Measurements from ENCODE around the gene SGIP1. TPM values are rescaled to one million over a fixed set of nuclear protein-coding genes. Genes with fewer than 3 reads are reported as not detected.

The SGIP1 gene
- total RNA-seq, 2 donors from 2014 or later, result 0.59 to 38.4 TPM

- TF ChIP-seq POLR2A (IDR thresholded peaks at IDR 0.05) (no peak), POLR2AphosphoS5 (IDR thresholded peaks at IDR 0.05) (no peak), CTCF (IDR thresholded peaks at IDR 0.05) (no peak)
- Histone ChIP-seq H3K27ac (no peak overlapping the region), H3K27me3 (replicated peaks; ENCODE audit: insufficient read depth) (no peaks in the 10 kb centered on the region), H3K4me3 (no peak overlapping the region), H3K36me3 (no peaks in the 10 kb centered on the region), H3K4me1 (replicated peaks) (no peaks in the 10 kb centered on the region), H3K9me3 (no peaks in the 10 kb centered on the region)
- DNase-seq (ENCODE audit: low spot score), result no peak
- WGBS, result 73% methylated on average over 2 of the region's 2 CpGs
- intact Hi-C loops (cut with DNase I), result no loop called here
Observed at GRCh38 chr1:66774438-66774837, 240.5 kb downstream of the SGIP1 start.

GRCh38 chr1:66775646-66776045, 241.7 kb downstream of the SGIP1 start:
- H3K27ac ChIP-seq, result no peak overlapping the region
- H3K9me3 ChIP-seq, result no peaks in the 10 kb centered on the region
- intact Hi-C loops (cut with DNase I), result no loop called here
- TF ChIP-seq POLR2AphosphoS5 (IDR thresholded peaks at IDR 0.05) (no peak), CTCF (IDR thresholded peaks at IDR 0.05) (no peak), POLR2A (IDR thresholded peaks at IDR 0.05) (no peak)
- H3K4me1 ChIP-seq (replicated peaks), result no peaks in the 10 kb centered on the region
- no peak for DNase-seq (ENCODE audit: low spot score)
- no peak overlapping the region for H3K4me3 ChIP-seq
- no peaks in the 10 kb centered on the region for H3K27me3 ChIP-seq (replicated peaks; ENCODE audit: insufficient read depth)
- 71% methylated on average over 3 of the region's 3 CpGs for WGBS
- H3K36me3 ChIP-seq, result no peaks in the 10 kb centered on the region

GRCh38 chr1:66777831-66778230, 243.9 kb downstream of the SGIP1 start:
- no peak for DNase-seq (ENCODE audit: low spot score)
- no peaks in the 10 kb centered on the region for H3K9me3 ChIP-seq
- no peak overlapping the region for H3K27ac ChIP-seq
- no peak for TF ChIP-seq CTCF (IDR thresholded peaks at IDR 0.05)
- TF ChIP-seq POLR2AphosphoS5 (IDR thresholded peaks at IDR 0.05), result no peak
- TF ChIP-seq POLR2A (IDR thresholded peaks at IDR 0.05), result no peak
- no peak overlapping the region for H3K4me3 ChIP-seq
- 16% methylated on average over 3 of the region's 3 CpGs for WGBS
- H3K36me3 ChIP-seq, result no peaks in the 10 kb centered on the region
- H3K27me3 ChIP-seq (replicated peaks; ENCODE audit: insufficient read depth), result no peaks in the 10 kb centered on the region
- no peaks in the 10 kb centered on the region for H3K4me1 ChIP-seq (replicated peaks)
- intact Hi-C loops (cut with DNase I), result no loop called here

GRCh38 chr1:66778266-66778665, 244.3 kb downstream of the SGIP1 start:
- H3K36me3 ChIP-seq, result no peaks in the 10 kb centered on the region
- intact Hi-C loops (cut with DNase I), result no loop called here
- TF ChIP-seq CTCF (IDR thresholded peaks at IDR 0.05) (no peak), POLR2A (IDR thresholded peaks at IDR 0.05) (no peak), POLR2AphosphoS5 (IDR thresholded peaks at IDR 0.05) (no peak)
- H3K9me3 ChIP-seq, result no peaks in the 10 kb centered on the region
- no peak for DNase-seq (ENCODE audit: low spot score)
- no peaks in the 10 kb centered on the region for H3K27me3 ChIP-seq (replicated peaks; ENCODE audit: insufficient read depth)
- no peak overlapping the region for H3K27ac ChIP-seq
- no peak overlapping the region for H3K4me3 ChIP-seq
- WGBS, result 38% methylated on average over 4 of the region's 4 CpGs
- H3K4me1 ChIP-seq (replicated peaks), result no peaks in the 10 kb centered on the region

- no peak for DNase-seq (ENCODE audit: low spot score)
- Histone ChIP-seq H3K27me3 (replicated peaks; ENCODE audit: insufficient read depth) (no peaks in the 10 kb centered on the region), H3K4me3 (no peak overlapping the region), H3K9me3 (no peaks in the 10 kb centered on the region), H3K4me1 (replicated peaks) (no peaks in the 10 kb centered on the region), H3K27ac (no peak overlapping the region), H3K36me3 (no peaks in the 10 kb centered on the region)
- TF ChIP-seq POLR2A (IDR thresholded peaks at IDR 0.05) (no peak), POLR2AphosphoS5 (IDR thresholded peaks at IDR 0.05) (no peak), CTCF (IDR thresholded peaks at IDR 0.05) (no peak)
- WGBS, result 78% methylated on average over 4 of the region's 4 CpGs
- intact Hi-C loops (cut with DNase I), result no loop called here
Observed at GRCh38 chr1:66778969-66779368, 245.0 kb downstream of the SGIP1 start.

Data from prostate gland (tissue), 2 donors.